ENCODE data around the gene EPB41L4B.
"Not testable (repeated sequence)": the region's sequence is repeated elsewhere in the genome, so short reads cannot be mapped to it uniquely, and the experiment has no call there.

EPB41L4B gene

DNA sequence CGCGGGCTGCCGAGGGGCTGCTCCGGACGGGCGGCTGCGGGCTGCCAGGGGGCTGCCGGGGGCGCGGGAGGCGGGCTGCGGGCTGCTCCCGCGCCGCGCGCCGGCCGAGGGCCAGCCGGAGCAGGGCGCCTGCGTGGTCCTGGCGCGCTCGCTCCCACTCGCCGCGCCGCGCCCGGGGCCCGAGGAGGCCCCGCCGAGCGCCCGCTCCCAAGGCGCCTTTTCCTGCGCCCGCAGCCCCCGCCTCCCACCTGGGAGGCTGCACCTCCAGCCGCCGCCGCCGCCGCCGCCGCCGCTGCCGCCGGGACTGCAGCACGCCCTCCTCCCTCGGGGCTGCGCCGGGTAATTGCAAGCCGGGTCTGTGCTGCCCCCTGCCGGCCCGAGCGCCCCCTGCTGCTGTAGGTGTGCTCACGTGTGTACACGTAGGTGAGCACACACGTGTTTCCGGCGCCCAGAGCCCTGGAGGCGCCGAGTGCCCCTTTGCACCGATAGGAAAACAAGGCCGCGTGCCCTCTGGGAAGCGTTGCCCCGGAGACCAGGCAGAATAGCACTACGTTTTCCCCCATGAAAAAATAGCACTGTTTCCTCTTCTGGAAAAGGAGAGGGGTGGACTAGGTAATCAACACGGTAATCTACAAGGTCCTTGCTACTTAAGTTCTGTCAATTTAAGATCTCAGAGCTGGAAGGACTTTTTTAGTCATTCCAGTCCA is at the start of gene EPB41L4B:
EPB41L4B (minus strand) TSS at position 318 of the 707 bp plus-strand sequence. CDS start 613 bp downstream, outside the sequence.
- peak; percentile 92 for DNase-seq

DNA sequence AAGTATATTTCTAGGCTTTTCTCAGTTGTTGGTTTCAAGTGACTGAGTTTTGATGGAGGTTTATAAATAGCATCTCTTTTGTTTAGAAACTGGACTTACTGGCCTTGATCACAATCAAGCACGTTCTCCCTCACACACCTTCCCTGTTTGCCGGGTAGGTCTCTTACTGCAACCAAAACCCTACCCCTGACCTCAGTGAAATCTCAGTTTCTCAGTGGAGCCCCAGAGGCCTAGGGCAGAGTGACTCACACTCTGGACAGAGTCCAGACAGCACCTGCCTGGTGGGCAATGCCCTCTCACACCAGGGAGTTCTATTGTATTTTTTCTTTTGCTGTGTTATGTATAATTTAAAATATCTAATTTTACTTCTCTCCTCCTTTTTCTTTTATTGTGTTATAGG is 48.4 kb upstream of the EPB41L4B start:
- no peak for DNase-seq

DNA sequence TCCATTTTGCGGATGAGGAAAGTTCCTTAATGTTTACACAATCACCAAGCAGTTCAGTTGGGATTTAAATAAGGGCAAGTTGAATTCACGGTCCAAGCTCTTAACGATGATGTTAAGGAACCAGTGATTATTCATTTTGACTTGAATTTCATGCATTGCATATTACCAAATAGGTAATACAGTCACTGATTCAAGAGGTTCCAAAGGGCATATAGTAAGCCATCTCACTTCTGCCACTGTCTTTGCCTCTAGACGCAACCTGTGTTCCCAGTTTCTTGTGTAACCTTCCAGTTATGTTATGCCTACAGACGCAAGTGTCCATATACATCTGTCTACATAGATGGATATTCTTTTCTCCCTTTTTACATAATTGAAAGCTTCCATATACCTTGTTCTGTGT is 39.9 kb upstream of the EPB41L4B start:
- no peak for DNase-seq

DNA sequence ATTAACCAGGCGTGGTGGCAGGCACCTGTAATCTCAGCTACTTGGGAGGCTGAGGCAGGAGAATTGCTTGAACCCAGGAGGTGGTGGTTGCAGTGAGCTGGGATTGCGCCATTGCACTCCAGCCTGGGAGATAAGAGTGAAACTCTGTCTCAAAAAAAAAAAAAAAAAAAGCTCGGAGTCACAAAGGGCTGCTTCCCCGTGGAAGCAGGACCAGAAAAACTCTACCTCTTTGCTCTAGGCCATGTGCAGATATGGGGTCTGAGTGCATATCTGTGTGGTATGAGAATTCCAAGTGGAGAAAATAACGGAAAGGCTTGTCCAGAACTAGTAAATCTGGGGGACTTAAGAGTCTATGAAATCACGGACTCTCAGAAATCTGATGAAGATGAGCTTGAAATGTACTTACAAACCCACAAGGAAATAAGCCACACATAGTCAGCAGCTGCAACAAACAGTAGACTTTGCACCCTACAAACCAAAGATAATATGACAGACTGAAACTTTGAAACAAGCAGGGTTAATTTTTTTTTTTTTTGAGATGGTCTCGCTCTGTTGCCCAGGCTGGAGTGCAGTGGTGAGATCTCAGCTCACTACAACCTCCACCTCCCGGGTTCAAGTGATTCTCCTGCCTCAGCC is 38.2 kb upstream of the EPB41L4B start:
- not testable (repeated sequence) for DNase-seq

DNA sequence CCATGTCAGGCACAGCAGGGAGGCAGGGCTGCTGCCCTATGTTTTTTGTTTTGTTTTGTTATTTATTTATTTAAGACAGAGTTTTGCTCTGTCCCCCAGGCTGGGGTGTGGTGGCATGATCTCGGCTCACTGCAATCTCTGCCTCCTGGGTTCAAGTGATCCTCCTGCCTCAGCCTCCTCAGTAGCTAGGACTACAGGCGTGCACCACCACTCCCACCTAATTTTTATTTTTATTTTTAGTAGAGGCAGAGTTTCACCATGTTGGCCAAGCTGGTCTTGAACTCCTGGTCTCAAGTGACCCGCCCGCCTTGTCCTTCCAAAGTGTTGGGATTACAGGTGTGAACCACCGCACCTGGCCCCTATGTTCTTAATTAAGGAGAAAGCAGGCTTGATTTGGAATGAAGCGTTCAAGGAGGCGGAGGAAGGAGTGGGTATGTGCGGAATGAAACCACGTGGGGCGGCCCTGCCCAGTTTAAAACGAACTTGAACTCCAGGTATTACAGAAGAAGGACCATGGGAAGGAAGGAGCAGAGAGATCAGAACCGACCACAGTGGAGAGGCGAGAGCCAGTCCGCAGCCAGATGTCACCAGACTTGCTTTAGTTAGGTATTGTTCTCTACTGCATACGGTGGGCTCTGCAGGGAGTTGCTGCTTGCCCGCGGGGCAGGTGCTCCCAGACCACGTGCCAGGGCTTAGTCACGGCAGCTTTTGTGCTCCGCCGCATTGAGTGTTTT is 34.9 kb upstream of the EPB41L4B start:
- no peak for DNase-seq

DNA sequence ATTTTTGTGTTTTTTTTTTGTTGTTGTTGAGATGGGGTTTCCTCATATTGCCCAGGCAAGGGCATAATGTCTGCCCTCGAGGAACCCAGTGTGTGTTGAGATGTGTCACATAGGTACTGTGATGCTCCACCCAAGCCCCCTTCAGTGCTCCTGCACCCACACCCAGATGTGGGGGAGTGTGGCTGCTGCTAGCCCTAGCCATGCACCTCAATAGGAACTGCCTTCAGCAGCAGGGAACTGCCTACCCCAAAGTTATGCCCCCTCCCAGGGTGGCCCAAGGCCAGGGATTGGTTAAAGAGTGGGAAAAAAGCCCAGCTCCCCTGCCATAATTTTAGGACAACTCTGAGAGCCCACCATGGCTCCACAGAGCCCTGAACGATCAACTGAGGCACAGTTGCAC is 33.3 kb upstream of the EPB41L4B start:
- DNase-seq, result no peak

DNA sequence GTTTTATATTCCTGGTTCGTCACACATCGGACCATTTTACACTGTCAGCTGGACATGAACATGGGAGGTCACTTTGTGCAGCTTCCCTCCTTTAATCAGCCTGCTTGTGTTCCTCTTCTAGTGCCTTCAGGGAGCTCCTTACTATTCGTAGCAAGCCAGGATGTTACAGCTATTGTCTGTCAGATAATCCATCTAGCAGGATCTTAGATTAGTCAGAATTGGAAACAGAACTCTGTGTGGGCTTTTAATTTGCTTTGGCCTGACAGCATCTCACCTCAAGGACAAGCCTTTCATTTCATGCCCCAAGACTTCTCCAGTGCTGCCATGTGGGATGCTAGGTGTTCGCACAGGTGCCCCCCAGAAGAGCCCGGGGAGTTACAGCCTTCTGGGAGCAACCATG is 30.2 kb upstream of the EPB41L4B start:
- no peak for DNase-seq

DNA sequence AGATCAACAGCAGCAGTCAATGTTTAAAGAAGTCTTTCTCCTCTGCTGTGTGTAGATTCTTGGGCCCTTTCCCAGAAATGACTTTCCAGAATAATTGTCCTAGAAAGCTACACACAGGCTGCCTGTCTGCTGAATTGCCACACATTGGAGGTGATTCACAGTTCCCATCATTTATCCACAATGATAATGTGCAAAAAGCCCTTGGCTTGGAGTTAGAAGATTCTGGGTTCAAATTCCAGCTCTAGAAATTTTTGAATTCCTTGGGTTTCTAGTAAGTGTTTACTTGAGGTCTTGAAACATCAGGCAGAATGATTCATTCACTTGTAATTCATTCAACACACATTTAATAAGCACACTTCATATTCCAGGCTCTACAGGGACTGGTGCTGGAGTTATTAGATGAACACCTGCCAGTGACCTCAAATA is 28.6 kb upstream of the EPB41L4B start:
- DNase-seq, result no peak

DNA sequence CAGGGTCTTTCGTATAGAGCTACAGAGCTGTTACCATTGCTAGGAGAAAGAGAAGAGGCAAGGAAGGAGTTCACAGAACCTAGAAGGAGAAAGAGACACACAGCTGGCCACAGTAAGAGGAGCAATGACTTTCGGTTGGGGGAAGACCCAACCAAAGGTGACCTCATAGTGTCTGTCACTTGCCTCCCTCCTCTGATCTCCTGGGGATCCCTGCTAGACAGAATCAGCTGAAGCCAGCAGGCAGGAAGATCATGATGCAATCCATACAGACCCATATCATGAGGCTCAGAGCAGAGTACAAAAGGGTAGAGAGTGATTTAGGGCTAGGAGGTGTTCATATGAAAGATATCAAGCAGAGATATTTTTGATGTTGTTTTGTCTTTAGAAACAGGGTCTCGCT is 26.0 kb upstream of the EPB41L4B start:
- DNase-seq, result no peak

DNA sequence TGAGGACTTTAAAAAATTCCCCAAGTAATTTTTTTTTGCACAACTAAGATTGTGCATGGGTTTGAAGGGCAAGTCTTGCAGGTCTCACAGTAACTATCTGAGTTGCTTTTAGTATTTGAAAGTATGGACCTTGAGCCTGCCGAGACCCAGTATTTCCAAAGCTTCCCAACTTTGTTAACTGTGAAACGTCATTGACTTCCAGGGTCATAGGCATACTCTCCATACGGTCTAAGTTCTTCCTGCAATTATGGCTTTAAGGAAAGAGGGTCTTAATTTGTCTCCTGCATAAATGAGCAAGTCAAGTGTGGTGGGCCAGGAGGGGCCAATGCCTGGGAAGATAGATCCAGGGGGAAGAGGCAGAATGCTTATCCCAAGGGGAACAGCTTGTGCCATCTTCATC is 24.0 kb upstream of the EPB41L4B start:
- DNase-seq, result no peak

DNA sequence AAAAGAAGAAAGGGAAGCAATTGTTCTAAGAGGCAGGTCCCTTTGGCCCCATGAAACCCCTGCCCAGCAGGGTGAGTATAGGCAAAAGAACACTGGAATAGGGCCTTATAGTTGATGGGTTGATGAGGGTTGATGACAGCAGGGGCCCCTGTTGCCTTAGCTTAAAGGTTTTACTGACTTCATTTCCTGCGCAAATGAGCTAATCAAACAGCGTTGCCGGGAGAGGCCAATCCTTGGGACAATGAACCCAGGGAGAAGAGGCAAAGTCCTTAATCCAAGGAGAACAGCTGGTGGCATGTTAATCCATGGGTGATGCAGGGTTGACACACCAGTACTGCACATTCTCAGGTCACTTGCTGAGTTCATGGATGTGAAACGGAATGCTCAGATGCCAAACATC is 22.0 kb upstream of the EPB41L4B start:
- DNase-seq, result no peak

DNA sequence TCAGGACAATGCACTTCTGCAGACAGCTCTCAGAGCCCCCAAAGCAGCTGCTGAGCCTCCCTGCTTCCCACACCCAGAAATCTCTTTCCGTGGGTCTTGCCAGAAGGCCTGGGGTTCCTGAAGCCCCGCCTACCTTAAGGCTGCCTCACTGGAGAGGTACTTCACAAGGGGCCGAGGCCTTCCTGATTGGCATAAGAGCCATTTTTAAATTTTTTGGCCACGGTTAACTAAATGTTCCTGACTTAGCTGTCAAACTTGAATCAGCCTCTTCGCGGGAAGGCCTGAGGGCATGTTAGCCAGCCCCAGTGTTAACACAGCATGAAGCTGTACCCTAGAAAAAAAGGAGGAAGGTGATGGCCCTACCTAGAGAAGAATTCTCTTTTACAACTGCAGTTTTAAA is 20.7 kb upstream of the EPB41L4B start:
- DNase-seq, result no peak

DNA sequence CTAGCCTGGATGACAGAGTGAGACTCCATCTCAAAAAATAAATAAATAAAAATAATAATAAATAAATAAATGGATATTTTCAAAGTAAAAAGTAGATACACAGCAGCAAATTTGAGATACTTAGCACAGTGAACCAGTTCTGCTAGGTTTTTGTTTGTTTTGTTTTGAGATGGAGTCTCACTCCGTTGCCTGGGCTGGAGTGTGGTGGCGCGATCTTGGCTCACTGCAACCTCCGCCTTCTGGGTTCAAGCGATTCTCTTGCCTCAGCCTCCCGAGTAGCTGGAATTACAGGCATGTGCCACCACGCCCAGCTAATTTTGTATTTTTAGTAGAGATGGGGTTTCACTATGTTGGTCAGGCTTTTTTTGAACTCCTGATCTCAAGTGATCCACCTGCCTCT is 20.1 kb upstream of the EPB41L4B start:
- DNase-seq, result not testable (repeated sequence)

DNA sequence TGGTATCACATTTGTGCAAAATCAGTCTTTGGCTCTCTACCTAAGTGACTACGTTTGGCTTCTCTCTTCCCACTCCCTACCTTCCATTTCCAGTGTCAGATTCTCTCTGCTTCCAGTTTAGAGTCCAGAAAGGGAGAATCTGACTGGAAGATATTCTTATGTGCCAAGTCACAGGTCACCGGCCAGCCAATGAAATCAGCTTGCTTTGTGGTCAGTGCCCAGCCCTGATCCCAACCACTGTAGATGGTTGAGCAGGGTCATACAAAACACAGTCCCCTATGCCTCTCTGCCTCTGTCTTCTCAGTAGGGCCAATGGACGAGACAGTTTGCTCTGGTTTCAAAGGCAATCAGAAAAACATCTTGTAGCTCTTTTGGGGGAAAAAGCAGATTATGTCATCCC is 15.6 kb upstream of the EPB41L4B start:
- DNase-seq, result no peak

DNA sequence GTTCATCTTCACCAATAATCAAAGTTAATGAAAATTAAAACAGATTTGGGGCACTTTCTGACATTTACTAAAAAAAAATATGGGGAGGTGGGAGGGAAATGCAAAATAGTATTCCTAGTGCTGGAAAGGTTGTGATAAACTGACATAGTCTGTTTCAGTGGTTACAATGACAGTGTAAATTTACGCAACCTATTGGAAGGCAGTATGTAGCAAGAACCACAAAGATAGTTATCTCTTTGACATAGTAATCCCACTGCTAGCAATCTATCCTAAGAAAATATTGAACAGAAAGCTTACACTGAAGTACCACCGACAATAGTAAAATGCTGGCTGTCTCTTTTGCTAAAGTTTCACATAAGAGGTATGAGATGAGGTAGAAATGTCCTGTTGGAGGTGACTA is 15.1 kb upstream of the EPB41L4B start:
- DNase-seq, result no peak

DNA sequence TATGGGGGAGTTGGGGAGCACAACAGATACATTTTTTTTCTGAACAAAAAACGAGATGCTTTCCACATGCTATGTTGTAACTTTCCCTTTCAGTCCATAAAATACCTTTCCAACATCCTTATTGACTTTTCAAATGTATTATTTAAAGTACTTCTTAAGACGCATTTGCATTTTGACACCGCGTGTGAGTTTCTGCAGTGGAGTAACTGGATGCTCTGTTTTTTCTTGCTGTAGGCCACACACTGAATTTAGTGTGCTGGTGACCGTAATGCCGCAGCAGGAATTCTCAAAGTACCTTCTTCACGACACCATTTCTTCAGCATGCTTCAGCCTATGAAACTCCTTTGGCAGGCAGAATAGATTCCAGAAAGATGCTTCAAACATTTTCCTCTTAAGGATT is 14.3 kb upstream of the EPB41L4B start:
- DNase-seq, result no peak

DNA sequence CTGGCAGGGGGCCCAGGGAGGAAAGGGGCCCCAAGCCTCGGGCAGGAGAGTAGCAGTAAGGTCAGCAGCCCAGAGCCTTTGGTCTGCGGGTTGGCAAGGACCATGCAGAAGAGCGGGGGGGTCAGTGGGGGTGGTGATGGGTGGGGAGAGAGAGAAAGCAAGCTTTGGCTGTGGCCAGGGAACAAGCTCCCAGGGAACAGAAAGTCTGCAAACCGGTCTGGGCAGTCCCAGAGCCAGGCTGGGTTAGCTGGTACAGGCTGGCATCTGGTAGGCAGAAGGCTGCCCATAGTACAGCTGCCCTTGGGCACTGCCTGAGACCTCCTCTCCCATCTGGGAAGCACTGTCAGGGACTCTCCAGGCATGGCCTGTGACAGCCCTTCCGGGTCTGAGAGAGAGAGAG is 10.5 kb upstream of the EPB41L4B start:
- no peak for DNase-seq

DNA sequence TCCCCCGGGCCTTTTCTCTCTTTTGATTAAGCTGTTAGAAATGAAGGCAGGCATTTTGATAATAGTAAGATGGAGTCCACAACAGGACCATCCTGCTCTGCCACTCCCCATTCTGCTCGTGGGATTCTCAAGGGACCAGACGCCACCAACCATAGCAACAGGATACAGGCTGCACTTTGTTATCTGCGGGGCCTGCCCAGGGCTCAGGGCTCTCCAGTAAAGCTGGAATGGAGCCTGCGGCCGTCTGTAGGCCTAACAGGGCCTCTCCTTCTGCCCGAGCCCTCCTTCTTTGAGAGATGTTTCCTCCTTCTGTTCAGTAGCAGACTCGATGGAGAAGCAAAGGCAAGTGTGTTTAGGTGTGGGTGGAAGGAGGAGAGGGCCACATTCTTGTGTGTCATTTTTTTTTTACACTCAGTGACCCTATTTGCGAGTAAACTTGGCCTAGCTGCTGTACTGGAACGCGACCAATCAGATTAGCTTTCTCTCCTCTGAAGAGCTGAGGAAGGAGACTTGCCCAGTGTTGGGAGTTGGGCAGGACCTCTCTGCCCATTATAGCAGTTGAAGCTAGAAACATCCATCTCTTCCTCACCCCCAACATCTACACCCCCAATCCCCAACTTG is 8.9 kb upstream of the EPB41L4B start:
- no peak for DNase-seq

DNA sequence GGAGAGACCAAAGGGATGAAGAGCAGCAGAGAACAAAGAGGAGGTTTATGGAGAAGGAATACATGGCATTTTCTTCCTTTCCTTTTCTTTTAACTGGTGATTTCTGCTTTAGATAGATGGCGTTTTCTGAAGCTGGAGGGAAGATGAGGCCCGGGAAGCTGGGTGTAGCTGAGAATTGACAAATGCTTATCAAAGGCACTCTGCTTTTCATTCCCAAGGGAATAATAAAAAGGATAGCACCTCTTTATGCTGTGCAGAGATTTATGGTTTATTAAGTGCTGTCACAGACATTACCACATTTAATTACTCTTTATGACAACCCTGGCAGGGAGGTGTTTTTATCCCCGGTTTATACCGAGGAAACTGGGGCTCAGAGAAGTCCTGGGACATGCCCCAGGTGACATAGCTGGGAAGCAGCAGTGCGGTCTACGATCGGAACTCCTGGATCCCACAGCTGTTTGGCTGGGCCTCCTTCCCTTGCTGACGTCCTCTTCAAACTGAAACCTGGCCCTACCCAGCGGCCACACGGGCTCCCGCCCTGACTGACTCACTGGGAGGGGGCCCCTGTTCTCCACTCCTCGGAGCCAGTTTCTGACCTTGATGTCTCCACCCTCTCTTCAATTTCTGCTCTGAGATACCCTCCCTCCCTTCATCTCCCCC is 8.2 kb upstream of the EPB41L4B start:
- DNase-seq, result no peak

DNA sequence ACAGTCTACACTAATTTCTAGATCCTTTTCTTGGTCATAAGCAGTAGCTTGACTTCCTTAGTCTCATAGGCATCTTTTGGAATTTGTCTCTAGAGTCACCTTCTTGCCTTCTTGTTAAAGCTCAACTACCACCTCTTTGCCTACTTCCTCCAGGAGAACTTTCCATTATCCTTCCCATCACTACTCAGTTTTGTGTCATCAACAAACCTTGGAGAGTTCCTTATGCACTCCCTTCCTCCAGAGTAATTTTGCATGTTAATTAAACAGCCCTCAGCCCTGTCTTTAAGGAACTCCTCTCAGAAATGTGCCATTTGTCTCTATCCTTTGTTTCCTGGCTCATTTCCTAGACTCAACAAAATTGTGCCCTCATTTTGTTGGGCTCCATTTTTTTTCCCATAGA is 4.2 kb upstream of the EPB41L4B start:
- no peak for DNase-seq

DNA sequence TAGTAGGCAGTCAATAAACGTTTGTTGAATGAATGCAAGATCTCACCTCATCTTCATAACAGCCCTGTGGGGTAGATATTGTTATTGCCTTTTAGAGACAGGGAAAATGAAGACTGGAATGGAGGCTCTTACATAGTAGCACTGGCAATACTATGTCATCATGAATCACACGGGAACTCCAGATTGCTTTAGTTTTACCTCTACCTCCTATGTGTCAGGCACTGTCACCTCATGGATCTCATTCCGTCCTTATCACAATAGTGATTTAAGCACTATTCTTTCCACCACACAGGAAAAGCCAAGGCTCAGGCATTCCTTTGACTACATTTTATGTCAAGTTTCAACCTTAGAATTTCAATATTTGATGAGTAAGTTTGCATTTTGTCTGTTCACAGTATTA is 2.9 kb upstream of the EPB41L4B start:
- DNase-seq, result no peak

DNA sequence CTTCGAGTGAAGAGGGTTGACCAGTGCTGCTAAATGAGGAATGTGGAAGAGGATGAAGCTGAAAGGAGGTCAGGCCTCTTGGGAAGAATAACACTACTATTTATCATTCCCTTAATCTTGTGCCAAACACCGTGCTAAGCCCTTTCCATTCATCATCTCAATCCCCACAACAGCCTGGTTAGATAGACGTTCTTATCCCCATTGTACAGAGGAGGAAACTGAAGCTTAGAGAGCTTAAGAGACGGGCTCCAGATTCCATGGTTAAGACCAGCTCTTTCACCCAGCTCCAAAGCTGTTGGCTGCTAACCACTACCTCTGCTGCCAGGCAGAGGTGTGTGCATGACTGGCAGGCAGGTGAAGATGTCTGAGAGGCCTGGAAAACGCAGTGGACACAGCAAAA is 868 bp upstream of the EPB41L4B start:
- DNase-seq, result no peak

DNA sequence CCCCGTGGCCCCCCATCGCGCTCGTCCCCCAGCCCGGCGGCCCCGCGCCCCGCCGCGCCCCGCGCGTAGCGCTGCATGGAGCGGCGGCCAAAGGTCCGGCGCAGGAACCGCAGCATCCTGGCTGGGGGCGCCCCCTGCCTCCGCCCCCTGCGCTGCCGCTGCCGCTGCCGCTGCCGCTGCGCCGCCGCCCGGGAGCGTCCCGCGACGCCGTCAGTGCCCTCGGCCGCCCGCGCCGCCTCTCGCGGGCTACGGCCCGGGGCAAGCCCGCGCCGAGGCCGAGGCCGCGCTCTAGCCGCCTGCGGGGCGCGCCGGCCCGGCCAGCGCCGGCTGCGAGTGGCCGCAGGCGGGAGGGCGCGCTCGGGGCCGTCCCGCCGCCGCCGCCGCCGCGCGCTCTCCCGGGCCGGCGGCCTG is 523 bp downstream of the EPB41L4B start:
- DNase-seq, result no peak

Measured in activated naive CD4-positive, alpha-beta T cell treated with anti-CD3 and anti-CD28 coated beads, Interleukin-2, amount 50 U/mL, for 16 hours (primary cell).